ENCODE results near the gene RAD52.

RAD52 gene

DNA sequence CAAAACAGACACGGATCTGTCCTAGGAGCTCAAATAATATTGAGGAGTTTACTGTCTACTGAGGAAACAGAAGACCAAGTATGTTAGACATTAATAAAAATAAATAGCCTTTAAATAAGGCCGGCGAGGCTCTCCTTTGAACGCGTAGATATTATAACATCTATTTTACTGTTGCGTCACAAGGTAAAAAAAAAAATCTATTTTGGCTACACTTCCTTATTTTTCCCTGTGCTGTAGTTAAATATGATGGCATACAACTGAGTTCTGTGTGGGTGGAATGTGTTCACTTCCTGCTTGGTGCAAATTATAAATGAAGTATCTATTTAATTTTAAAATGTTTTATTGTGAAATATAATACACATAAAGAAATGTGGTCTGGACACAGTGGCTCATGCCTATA lies 17.2 kb upstream of the RAD52 start:
- Histone ChIP-seq H3K9me3 (ENCODE audit: control insufficient read depth, insufficient read depth, low read length) (no peaks in the 10 kb centered on the region), H3K4me1 (ENCODE audit: control insufficient read depth, insufficient read depth, low read length) (no peaks in the 10 kb centered on the region), H3K4me3 (ENCODE audit: low read length) (no peak overlapping the region), H3K27ac (ENCODE audit: low read length) (no peak overlapping the region), H3K27me3 (ENCODE audit: control insufficient read depth, insufficient read depth, low read length) (no peaks in the 10 kb centered on the region), H3K36me3 (ENCODE audit: control insufficient read depth, insufficient read depth, low read length) (no peaks in the 10 kb centered on the region)
- no peak for DNase-seq (ENCODE audit: low read depth, low spot score)
- WGBS (ENCODE audit: insufficient coverage, insufficient read length): no CpG with 5 or more reads among the region's 6 CpGs

GRCh38 chr12:958588-959123 lies 9.2 kb upstream of the RAD52 start:
- no CpG with 5 or more reads among the region's 8 CpGs for WGBS (ENCODE audit: insufficient coverage, insufficient read length)
- Histone ChIP-seq H3K9me3 (ENCODE audit: control insufficient read depth, insufficient read depth, low read length) (no peaks in the 10 kb centered on the region), H3K4me1 (ENCODE audit: control insufficient read depth, insufficient read depth, low read length) (no peaks in the 10 kb centered on the region), H3K27ac (ENCODE audit: low read length) (no peak overlapping the region), H3K27me3 (ENCODE audit: control insufficient read depth, insufficient read depth, low read length) (no peaks in the 10 kb centered on the region), H3K36me3 (ENCODE audit: control insufficient read depth, insufficient read depth, low read length) (no peaks in the 10 kb centered on the region), H3K4me3 (ENCODE audit: low read length) (no peak overlapping the region)
- DNase-seq (ENCODE audit: low read depth, low spot score): no peak

DNA sequence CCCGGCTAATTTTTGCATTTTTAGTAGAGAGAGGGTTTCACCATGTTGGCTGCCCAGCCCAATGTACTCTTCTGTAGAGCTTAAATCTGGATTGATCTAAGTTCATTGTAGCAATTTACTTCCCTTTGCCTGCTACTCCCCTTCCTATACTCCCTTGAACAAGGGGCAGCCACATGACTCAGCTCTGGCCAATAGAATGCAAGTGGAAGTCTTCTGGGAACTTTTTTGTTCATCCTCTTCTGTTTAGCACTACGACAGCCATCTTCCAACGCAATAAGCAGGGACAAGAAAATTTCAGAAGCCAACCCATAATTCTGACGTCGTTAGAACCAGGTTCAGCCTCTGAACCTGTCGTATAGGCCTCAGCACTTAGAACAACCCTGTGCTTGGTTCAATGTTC lies 6.4 kb upstream of the RAD52 start:
- Histone ChIP-seq H3K4me3 (ENCODE audit: low read length) (no peak overlapping the region), H3K9me3 (ENCODE audit: control insufficient read depth, insufficient read depth, low read length) (no peaks in the 10 kb centered on the region), H3K36me3 (ENCODE audit: control insufficient read depth, insufficient read depth, low read length) (no peaks in the 10 kb centered on the region), H3K27me3 (ENCODE audit: control insufficient read depth, insufficient read depth, low read length) (no peaks in the 10 kb centered on the region), H3K27ac (ENCODE audit: low read length) (no peak overlapping the region), H3K4me1 (ENCODE audit: control insufficient read depth, insufficient read depth, low read length) (no peaks in the 10 kb centered on the region)
- no peak for DNase-seq (ENCODE audit: low read depth, low spot score)
- no CpG with 5 or more reads among the region's 6 CpGs for WGBS (ENCODE audit: insufficient coverage, insufficient read length)

- DNase-seq (ENCODE audit: low read depth, low spot score): no peak
Observed at GRCh38 chr12:954741-955140, 5.2 kb upstream of the RAD52 start.

DNA sequence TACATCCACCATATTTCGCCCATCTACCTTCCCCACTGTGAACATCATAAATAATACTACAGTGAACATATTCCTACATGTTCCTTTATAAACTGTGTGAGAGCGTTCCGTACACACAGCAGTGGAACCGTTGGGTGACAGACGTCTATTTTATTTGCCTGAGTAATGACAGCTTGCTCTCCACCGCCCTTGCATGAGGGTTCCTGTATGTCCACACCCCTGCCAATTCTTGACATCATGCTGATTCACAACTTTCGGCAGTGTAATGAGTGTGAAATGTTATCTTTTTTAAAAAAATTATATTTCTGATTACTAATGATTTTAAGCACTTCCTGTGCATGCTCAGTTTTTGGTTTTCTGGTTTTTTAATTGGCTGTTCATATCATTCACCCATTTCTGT lies 4.3 kb upstream of the RAD52 start:
- 100% methylated on average over 1 of the region's 7 CpGs for WGBS (ENCODE audit: insufficient coverage, insufficient read length)
- Histone ChIP-seq H3K27ac (ENCODE audit: low read length) (no peak overlapping the region), H3K9me3 (ENCODE audit: control insufficient read depth, insufficient read depth, low read length) (no peaks in the 10 kb centered on the region), H3K27me3 (ENCODE audit: control insufficient read depth, insufficient read depth, low read length) (no peaks in the 10 kb centered on the region), H3K4me1 (ENCODE audit: control insufficient read depth, insufficient read depth, low read length) (no peaks in the 10 kb centered on the region), H3K36me3 (ENCODE audit: control insufficient read depth, insufficient read depth, low read length) (no peaks in the 10 kb centered on the region), H3K4me3 (ENCODE audit: low read length) (no peak overlapping the region)
- DNase-seq (ENCODE audit: low read depth, low spot score): no peak

More at GRCh38 chr12:954741-955140, 5.2 kb upstream of the RAD52 start:
- Histone ChIP-seq H3K27me3 (ENCODE audit: control insufficient read depth, insufficient read depth, low read length) (no peaks in the 10 kb centered on the region), H3K36me3 (ENCODE audit: control insufficient read depth, insufficient read depth, low read length) (no peaks in the 10 kb centered on the region), H3K9me3 (ENCODE audit: control insufficient read depth, insufficient read depth, low read length) (no peaks in the 10 kb centered on the region), H3K4me1 (ENCODE audit: control insufficient read depth, insufficient read depth, low read length) (no peaks in the 10 kb centered on the region), H3K27ac (ENCODE audit: low read length) (no peak overlapping the region), H3K4me3 (ENCODE audit: low read length) (no peak overlapping the region)

DNA sequence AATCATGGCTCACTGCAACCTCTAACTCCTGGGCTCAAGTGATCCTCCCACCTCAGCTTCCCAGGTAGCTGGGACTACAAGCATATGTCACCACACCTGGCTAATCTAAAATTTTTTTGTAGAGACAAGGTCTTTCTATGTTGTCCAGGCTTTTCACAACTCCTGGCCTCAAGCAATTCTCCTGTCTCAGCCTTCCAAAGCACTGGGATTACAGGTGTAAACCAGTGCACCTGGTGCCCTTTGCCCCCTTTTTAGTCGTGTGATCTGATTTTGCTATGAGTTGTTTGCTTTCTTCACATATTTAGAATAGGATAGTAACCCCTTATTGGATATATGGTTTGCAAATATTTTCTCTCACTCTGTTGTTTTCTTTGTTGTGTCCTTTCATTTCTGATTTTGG lies 1.7 kb upstream of the RAD52 start:
- H3K4me3 ChIP-seq (ENCODE audit: low read length): no peak overlapping the region
- no peaks in the 10 kb centered on the region for H3K36me3 ChIP-seq (ENCODE audit: control insufficient read depth, insufficient read depth, low read length)
- no peak for DNase-seq (ENCODE audit: low read depth, low spot score)
- no peaks in the 10 kb centered on the region for H3K9me3 ChIP-seq (ENCODE audit: control insufficient read depth, insufficient read depth, low read length)
- no peaks in the 10 kb centered on the region for H3K4me1 ChIP-seq (ENCODE audit: control insufficient read depth, insufficient read depth, low read length)
- no peaks in the 10 kb centered on the region for H3K27me3 ChIP-seq (ENCODE audit: control insufficient read depth, insufficient read depth, low read length)
- H3K27ac ChIP-seq (ENCODE audit: low read length): no peak overlapping the region
- WGBS (ENCODE audit: insufficient coverage, insufficient read length): no CpG with 5 or more reads among the region's 1 CpG

GRCh38 chr12:948238-948637 lies 1.3 kb downstream of the RAD52 start:
- H3K27ac ChIP-seq (ENCODE audit: low read length): no peak overlapping the region
- no peaks in the 10 kb centered on the region for H3K4me1 ChIP-seq (ENCODE audit: control insufficient read depth, insufficient read depth, low read length)
- H3K4me3 ChIP-seq (ENCODE audit: low read length): peak overlapping the region; percentile 58; the same call in 1 of the 2 replicates
- no CpG with 5 or more reads among the region's 9 CpGs for WGBS (ENCODE audit: insufficient coverage, insufficient read length)
- no peak for DNase-seq (ENCODE audit: low read depth, low spot score)
- no peaks in the 10 kb centered on the region for H3K27me3 ChIP-seq (ENCODE audit: control insufficient read depth, insufficient read depth, low read length)
- no peaks in the 10 kb centered on the region for H3K36me3 ChIP-seq (ENCODE audit: control insufficient read depth, insufficient read depth, low read length)
- H3K9me3 ChIP-seq (ENCODE audit: control insufficient read depth, insufficient read depth, low read length): no peaks in the 10 kb centered on the region

- no peak for DNase-seq (ENCODE audit: low read depth, low spot score)
- Histone ChIP-seq H3K4me1 (ENCODE audit: control insufficient read depth, insufficient read depth, low read length) (no peaks in the 10 kb centered on the region), H3K36me3 (ENCODE audit: control insufficient read depth, insufficient read depth, low read length) (no peaks in the 10 kb centered on the region), H3K27ac (ENCODE audit: low read length) (no peak overlapping the region), H3K4me3 (ENCODE audit: low read length) (no peak overlapping the region), H3K27me3 (ENCODE audit: control insufficient read depth, insufficient read depth, low read length) (no peaks in the 10 kb centered on the region), H3K9me3 (ENCODE audit: control insufficient read depth, insufficient read depth, low read length) (no peaks in the 10 kb centered on the region)
- WGBS (ENCODE audit: insufficient coverage, insufficient read length): 100% methylated on average over 1 of the region's 6 CpGs
Observed at GRCh38 chr12:946631-947030, 2.9 kb downstream of the RAD52 start.

- H3K27ac ChIP-seq (ENCODE audit: low read length): no peak overlapping the region
- no peaks in the 10 kb centered on the region for H3K27me3 ChIP-seq (ENCODE audit: control insufficient read depth, insufficient read depth, low read length)
- no peaks in the 10 kb centered on the region for H3K9me3 ChIP-seq (ENCODE audit: control insufficient read depth, insufficient read depth, low read length)
- no peaks in the 10 kb centered on the region for H3K4me1 ChIP-seq (ENCODE audit: control insufficient read depth, insufficient read depth, low read length)
- no peak overlapping the region for H3K4me3 ChIP-seq (ENCODE audit: low read length)
- H3K36me3 ChIP-seq (ENCODE audit: control insufficient read depth, insufficient read depth, low read length): no peaks in the 10 kb centered on the region
- no peak for DNase-seq (ENCODE audit: low read depth, low spot score)
Observed at GRCh38 chr12:946212-946611, 3.3 kb downstream of the RAD52 start.

DNA sequence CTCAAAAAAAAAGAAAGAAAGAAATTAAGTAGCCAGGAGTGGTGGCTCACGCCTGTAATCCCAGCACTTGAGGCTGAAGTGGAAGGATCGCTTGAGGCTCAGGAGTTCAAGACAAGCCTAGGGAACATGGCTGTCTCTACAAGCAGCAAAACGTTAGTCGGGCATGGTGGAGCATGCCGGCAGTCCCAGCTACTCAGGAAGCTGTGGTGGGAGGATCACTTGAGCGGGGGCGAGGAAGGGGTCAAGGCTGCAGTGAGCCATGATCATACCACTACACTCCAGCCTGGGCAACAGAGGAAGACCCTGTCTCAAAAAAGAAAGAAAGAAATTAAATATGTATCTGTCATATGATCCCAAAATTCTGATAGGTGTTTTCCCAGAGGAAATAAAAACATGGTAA lies 5.3 kb downstream of the RAD52 start:
- no peak overlapping the region for H3K27ac ChIP-seq (ENCODE audit: low read length)
- no peaks in the 10 kb centered on the region for H3K27me3 ChIP-seq (ENCODE audit: control insufficient read depth, insufficient read depth, low read length)
- DNase-seq (ENCODE audit: low read depth, low spot score): no peak
- H3K36me3 ChIP-seq (ENCODE audit: control insufficient read depth, insufficient read depth, low read length): no peaks in the 10 kb centered on the region
- H3K4me3 ChIP-seq (ENCODE audit: low read length): no peak overlapping the region
- H3K4me1 ChIP-seq (ENCODE audit: control insufficient read depth, insufficient read depth, low read length): no peaks in the 10 kb centered on the region
- WGBS (ENCODE audit: insufficient coverage, insufficient read length): no CpG with 5 or more reads among the region's 7 CpGs
- H3K9me3 ChIP-seq (ENCODE audit: control insufficient read depth, insufficient read depth, low read length): no peaks in the 10 kb centered on the region

DNA sequence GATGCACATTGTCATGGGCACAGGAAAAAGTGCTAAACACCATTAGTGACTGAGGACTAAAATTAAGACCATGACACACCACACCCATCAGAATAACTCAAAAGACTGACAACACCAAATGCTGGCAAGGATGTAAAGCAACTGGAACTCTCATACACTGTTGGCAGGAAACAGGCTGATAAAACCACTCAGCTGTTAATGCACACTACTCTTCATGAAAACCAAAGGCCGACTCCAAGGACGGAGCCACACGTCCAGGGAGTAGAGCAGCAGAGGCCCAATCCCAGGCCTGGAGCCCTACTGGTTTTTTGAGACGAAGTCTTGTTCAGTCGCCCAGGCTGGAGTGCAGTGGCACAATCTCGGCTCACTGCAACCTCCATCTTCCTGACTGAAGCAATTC lies 6.4 kb downstream of the RAD52 start:
- H3K36me3 ChIP-seq (ENCODE audit: control insufficient read depth, insufficient read depth, low read length): no peaks in the 10 kb centered on the region
- H3K4me1 ChIP-seq (ENCODE audit: control insufficient read depth, insufficient read depth, low read length): no peaks in the 10 kb centered on the region
- no peak for DNase-seq (ENCODE audit: low read depth, low spot score)
- no peaks in the 10 kb centered on the region for H3K27me3 ChIP-seq (ENCODE audit: control insufficient read depth, insufficient read depth, low read length)
- no peak overlapping the region for H3K4me3 ChIP-seq (ENCODE audit: low read length)
- H3K27ac ChIP-seq (ENCODE audit: low read length): no peak overlapping the region
- WGBS (ENCODE audit: insufficient coverage, insufficient read length): no CpG with 5 or more reads among the region's 6 CpGs
- no peaks in the 10 kb centered on the region for H3K9me3 ChIP-seq (ENCODE audit: control insufficient read depth, insufficient read depth, low read length)
